CD4-positive, alpha-beta T cell treated with Interleukin-15 for 1 hour (primary cell): ENCODE results near the gene CC2D2A.
"Not testable (repeated sequence)": the region's sequence is repeated elsewhere in the genome, so short reads cannot be mapped to it uniquely, and the experiment has no call there.

Experiments
- DNase-seq: peaks from one replicate; pipeline ENCODE4 v3.0.0-alpha.2; 2020

Gene CC2D2A

DNA sequence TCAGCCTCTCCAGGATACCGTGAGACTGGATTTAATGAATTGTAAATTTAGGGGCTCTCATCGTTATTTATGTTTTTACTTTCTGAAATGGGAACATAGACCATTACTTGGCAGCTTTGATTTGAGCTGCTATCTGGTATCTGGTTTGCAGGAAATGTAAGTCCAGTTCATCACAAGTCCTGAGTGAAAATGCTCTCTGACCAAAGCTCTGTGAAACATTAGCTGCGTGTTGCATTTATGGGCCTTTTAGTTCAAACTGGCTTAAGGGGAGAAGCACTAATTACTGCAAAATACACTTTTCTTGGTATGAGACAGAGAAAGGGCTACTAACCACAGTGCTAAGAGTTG, 420 bp downstream of the CC2D2A start:
- no peak for DNase-seq

- DNase-seq, result no peak
Observed at GRCh38 chr4:15476396-15476795, 6.7 kb downstream of the CC2D2A start.

DNA sequence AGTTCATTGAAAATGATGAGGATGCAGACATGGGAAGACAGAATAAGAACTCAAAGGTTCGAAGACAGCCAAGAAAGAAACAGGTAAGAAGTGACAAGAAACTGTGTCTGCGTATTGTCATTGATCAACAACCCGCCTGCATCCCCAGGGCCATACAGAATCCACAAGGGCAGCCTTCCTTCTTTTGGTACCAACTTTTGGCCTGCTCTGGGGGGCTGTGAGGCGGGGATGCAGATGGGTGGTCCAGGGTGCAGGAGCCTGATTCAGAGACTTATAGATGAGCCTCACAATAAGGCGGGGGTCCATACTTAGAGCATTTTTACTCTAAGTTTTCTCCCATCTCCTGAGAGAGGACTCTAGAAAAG, 9.0 kb downstream of the CC2D2A start:
- DNase-seq, result no peak

DNA sequence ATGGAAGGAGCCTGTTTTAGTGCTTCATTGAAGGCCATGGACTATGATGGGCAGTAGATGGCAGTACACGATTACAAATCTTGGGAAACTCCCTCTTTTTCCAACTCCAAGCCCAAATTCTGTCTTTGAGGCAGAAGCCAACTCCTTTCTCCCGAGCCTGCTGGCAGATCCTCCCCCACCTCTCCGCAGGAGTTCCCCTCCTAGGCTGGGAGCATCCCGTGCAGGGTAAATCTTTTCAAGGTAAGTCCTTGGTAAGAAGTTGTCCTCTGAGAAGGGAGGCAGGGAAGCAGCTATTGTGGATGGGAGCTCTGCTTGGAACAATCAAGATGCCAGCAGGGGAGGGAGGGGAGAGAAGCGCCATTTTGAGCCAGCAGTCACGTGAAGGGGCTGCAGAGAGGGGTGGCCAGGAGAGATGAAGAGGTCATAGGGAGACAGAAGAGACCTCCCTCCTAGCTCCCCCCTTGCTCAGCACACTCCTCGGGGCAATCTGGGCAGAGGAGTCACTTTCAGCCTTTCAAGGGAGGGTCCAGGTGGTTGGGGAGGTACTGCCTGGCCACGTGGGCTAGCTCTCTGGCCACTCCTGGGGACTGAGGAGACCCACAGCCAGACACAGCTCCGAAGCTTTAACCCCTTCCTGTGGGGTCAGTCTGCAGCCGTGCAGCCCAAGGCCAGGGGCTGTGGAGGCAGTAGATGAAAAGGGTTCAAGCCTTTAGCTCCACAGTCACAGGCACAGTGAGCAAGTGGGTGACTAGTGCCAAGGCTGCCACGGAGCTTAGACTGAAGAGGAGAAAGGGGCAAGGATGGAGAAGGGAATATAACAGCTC, 9.6 kb downstream of the CC2D2A start:
- DNase-seq, result no peak

DNA sequence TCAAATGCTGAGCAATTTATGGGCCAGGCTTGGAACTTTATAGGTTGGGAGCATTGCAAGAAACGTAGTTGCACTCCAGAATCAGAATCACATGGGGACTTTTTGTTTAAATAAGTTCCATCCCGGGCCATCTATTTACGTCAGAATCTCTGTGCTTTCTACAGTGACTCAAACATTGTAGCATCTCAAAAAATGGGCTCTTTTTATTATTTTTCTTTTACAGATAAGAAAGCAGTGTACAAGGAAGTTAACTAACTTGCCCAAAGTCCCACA, 10.2 kb downstream of the CC2D2A start:
- no peak for DNase-seq

GRCh38 chr4:15481961-15482745, 12.5 kb downstream of the CC2D2A start:
- DNase-seq, result no peak

DNA sequence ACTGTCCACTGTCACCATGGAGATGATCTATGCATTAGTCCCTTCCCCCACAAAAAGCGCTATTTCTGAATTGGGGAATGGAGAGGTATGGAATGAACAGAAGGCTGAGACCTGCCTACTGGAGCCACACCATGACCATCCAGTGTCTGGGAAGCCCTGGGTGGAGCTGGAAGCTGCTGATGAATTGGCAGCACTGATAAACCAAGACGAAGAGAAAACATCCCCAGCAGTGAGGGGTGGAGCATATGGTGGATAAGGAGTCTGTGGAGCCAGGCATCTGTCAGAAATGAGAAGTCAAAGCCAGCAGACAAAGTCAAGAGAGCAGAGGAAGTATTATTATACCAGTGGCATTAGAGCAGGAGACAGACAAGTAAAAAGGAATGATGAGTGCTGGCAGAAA, 13.2 kb downstream of the CC2D2A start:
- DNase-seq, result no peak

GRCh38 chr4:15488136-15488535, 18.5 kb downstream of the CC2D2A start:
- DNase-seq, result no peak

DNA sequence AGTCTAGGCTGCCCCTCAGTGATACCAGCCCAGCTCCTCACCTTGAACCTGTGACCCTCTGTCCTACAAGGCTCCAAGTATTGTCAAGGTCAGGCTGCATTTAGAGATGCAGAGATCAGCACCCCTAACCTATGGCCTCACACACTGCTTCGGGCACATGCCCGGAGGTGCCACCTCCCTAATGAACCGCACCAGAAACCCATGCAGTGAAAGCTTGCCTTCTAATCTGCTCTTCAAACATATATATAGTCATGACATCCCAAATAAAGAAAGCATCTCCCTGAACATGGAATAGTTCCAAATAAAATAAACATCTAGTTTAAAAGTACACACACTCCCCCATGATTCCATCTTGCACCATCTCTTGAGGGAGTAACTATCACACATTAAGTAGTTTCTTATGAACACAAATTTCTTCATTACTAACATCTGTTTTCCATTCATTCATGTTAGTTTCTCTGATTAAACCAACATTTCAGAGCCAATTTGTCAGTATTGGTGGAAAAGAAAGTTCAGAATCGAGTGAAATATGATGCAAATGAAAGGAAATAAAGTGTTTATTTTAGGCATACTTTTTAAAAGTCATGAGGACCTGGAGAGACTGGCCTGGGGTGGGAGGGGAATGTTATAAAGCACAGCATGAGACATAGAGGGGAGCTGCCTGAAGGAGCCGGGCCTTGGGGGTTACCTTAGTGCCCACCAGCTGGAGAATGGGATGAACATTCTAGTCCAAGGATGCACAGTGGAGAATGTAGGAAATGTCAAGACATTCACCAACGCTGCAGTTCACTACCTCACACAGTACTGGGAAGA, 19.2 kb downstream of the CC2D2A start:
- DNase-seq, result no peak

- DNase-seq, result no peak
Observed at GRCh38 chr4:15489551-15489950, 19.9 kb downstream of the CC2D2A start.

DNA sequence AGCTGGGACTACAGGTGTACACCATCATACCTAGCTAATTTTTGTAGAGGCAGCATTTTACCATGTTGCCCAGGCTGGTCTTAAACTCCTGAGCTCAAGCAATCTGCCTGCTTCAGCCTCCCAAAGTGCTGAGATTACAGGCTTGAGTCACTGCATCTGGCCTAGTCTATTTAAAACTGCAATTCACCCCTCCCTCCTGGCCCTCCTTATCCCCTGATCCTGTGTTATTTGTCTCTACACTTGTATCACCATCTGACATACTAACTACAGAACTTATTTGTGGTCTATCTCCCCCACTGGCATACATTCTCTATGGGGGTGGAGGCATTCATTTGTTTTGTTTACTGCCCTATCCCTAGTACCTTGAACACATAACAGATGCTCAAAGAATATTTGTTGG, 23.7 kb downstream of the CC2D2A start:
- DNase-seq, result no peak

GRCh38 chr4:15495621-15496020, 25.9 kb downstream of the CC2D2A start:
- no peak for DNase-seq

DNA sequence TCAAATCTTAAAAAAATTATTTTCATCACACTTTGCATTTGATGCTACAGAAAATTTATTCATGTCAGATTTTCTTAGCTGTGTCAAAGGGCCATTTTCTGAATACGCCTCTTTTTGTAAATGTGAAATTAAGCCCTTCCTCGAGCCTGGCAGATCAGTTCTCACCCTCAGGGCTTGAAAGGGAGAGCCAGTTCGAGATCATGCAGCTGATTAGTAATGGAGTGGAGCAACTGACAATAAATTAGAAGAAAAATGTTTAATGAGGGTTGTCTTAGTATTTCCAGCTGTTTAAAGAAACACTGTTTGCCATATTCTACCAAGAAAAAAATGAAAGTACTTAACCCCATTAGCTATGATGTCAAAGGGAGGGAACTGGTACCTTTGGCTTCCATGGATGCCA, 28.7 kb downstream of the CC2D2A start:
- DNase-seq, result no peak

DNA sequence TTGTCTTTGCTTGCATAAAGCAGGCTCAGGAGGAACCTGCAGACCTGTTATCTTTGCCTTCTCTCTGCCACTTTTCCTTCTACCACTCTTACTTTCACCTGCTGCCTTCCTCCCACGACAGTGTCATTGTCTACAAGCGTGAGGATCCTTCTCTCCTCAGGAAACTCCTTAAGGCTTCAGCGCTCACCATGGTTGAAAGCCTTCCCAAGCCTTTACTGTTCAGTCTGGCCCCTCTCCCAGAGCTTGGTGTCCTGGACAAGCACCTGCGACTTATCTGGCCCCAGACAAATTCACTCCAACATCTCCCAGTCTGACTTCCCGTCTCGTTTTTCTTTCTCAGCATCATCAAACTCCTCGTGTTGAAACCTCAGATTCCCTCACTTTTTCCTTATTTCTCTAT, 31.0 kb downstream of the CC2D2A start:
- no peak for DNase-seq

DNA sequence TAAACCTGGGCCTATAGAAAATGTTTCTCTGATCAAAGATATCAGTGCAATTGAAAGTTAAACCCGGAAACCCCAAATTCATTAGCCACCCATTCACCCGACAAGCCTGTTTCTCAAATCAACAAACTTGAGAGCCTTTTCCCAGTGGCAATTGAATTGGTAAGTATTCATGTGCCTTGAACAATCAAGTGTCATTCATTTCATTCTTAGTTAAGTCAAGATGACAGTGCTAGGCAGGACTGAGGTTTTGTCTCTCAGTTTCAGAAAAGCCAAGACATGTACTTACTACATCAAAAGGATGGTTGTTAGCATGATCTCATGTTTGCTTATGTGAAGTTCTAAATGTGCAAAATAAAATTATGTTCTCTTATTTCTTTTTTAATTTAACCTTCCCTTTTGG, 32.3 kb downstream of the CC2D2A start:
- DNase-seq, result no peak

DNA sequence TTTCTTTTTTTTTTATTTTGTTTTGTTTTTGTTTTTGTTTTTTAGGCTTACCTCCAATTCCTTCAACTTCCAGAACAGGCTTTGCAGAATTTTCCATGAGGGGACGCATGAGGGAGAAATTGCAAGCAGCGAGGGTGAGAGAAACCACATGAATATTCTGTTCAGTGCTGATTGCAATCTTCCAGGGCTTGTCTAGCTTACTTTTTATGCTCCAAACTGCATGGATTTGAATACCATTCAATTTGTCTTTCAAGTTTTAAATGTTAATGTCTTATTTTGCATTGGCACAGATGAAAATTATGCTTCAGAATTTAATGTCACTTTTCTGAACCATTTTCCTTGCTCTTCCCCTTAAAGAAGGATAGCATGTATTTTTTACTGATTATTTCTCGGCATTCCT, 32.7 kb downstream of the CC2D2A start:
- DNase-seq, result no peak

DNA sequence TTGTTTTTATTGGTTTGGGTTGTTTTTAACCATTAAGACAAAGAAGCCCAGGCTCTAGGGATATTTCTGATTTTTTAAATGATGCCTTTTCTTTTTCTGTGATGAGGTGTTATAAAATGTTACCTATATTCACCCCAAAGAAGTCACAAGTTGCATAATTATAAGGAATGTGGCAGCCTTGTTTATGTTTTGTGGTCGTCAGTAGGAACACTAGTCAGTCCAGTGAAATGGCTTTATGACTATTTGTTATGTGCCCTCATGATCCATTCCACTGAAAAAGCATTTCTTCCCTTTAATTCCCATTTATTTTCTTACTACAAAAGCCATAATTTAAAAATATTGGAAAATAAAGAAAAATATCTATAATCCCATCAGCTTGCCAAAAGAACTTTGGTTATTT, 34.4 kb downstream of the CC2D2A start:
- no peak for DNase-seq

- no peak for DNase-seq
Observed at GRCh38 chr4:15506464-15506863, 36.8 kb downstream of the CC2D2A start.

GRCh38 chr4:15507679-15508078, 38.0 kb downstream of the CC2D2A start:
- DNase-seq, result no peak

GRCh38 chr4:15510961-15511360, 41.3 kb downstream of the CC2D2A start:
- DNase-seq, result no peak

GRCh38 chr4:15513545-15513944, 43.9 kb downstream of the CC2D2A start:
- no peak for DNase-seq

DNA sequence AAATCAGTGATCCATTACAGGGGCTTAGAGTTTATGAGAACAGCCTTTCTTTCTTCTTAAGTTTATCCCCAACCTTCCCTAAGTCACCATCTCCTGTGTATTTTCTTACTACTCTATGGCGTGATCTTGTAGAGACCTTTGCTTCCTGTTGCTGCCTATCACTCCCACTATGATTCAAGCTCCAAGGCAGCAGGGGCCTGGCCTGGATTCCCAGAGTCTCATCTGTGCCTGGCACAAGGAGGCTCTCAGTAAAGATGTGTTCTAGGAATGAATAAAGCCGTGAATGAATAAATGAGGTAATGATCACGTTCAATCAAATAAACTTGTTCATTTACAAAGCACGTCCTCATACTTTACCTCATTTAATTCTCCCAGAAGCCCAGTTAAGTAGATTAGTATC, 45.4 kb downstream of the CC2D2A start:
- no peak for DNase-seq

- no peak for DNase-seq
Observed at GRCh38 chr4:15516494-15516893, 46.8 kb downstream of the CC2D2A start.

GRCh38 chr4:15517681-15518080, 48.0 kb downstream of the CC2D2A start:
- DNase-seq, result not testable (repeated sequence)
